Activated T-helper 1 cell treated with anti-CD3 and anti-CD28 coated beads, Interleukin-12 subunit alpha, Interleukin-12 subunit beta, Interleukin-2, Interleukin-4 antibody, amounts not matched to agents 30 ng/mL and 10 ng/mL and 1 ng/mL, durations not matched to agents 14 hours and 24 hours and 36 hours (primary cell): ENCODE results near the gene SIM1. TPM values are rescaled to one million over a fixed set of nuclear protein-coding genes. Genes with fewer than 3 reads are reported as not detected.

Experiments
- DNase-seq: peaks from one replicate; pipeline ENCODE4 v3.0.0; 2021; ENCODE audit warnings: low spot score
- H3K27ac Mint-ChIP-seq: one replicate; pipeline ENCODE4 v1.8.0; 2021; ENCODE audit warnings: mild to moderate bottlenecking, mixed read lengths
- H3K27me3 Mint-ChIP-seq: one replicate; pipeline ENCODE4 v1.8.0; 2022; ENCODE audit warnings: mild to moderate bottlenecking, moderate library complexity, mixed read lengths; ENCODE audit not compliant: insufficient read depth
- H3K36me3 Mint-ChIP-seq: one replicate; pipeline ENCODE4 v1.8.0; 2021; ENCODE audit warnings: low read depth, mixed read lengths
- H3K4me1 Mint-ChIP-seq: one replicate; pipeline ENCODE4 v1.8.0; 2021; ENCODE audit warnings: low read depth, mixed read lengths
- H3K4me3 Mint-ChIP-seq: one replicate; pipeline ENCODE4 v1.8.0; 2021; ENCODE audit warnings: mild to moderate bottlenecking, moderate library complexity, mixed read lengths
- H3K9me3 Mint-ChIP-seq: one replicate; pipeline ENCODE4 v1.8.0; 2021; ENCODE audit warnings: mixed read lengths
- intact Hi-C: fragments of 100-400 bp; cut with micrococcal nuclease; formaldehyde crosslinking; loops from one replicate; pipeline ENCODE4 v1.15.1; 2024
- total RNA-seq: library from RNA; stranded (reverse); gene quantifications from 2 replicates; pipeline ENCODE4 v1.2.3, GENCODE V29; 2022

SIM1 gene
- total RNA-seq, 1 donor from 2014 or later, result 0.13 TPM

DNA sequence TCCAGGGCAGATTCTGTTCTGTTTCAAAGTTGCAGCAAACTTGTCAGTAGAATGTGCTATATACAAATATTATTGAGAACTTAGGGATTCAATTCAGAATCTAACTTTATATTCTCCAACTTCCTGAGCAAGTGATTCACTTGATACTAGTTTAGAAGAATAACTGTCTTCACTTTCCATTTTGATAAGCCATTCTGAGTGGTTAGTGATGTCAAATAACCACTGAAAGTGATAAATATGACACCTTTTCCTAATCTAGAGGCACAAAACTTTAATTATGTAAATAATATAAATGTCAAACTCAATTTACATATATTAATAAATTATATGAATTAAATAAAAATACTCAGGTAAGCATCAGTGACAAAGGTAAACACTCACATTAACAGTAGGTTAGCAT is 20.5 kb upstream of the SIM1 start:
- Mint-ChIP-seq H3K36me3 (no peaks in the 10 kb centered on the region), H3K9me3 (no peaks in the 10 kb centered on the region), H3K4me1 (no peaks in the 10 kb centered on the region), H3K27ac (no peak overlapping the region), H3K4me3 (no peak overlapping the region), H3K27me3 (peaks cover 17% of the 10 kb centered on the region)
- intact Hi-C loops, result no loop called here
- no peak for DNase-seq

DNA sequence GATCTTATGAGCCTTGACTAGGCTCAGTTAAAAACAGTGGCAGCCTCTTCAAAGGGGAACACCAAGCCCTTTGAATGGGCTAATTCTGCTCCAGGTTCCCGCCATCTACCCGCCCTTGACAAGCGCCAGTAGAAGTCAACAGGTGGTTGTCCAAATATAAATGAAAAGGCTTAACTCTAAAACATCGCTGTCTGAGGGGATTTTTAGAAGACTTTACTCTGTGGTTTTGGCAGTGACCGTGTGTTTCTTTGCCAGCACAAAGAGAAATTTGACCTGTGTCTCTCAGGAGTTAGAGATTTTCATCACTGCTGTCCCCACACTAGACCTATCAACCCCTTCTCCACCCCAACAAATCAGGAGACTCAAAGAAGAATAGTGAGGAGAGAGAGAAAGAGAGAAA is 19.8 kb upstream of the SIM1 start:
- Mint-ChIP-seq H3K9me3 (no peaks in the 10 kb centered on the region), H3K4me1 (no peaks in the 10 kb centered on the region), H3K27me3 (peaks cover 14% of the 10 kb centered on the region), H3K27ac (no peak overlapping the region), H3K4me3 (no peak overlapping the region), H3K36me3 (no peaks in the 10 kb centered on the region)
- no peak for DNase-seq
- intact Hi-C loops, result no loop called here

DNA sequence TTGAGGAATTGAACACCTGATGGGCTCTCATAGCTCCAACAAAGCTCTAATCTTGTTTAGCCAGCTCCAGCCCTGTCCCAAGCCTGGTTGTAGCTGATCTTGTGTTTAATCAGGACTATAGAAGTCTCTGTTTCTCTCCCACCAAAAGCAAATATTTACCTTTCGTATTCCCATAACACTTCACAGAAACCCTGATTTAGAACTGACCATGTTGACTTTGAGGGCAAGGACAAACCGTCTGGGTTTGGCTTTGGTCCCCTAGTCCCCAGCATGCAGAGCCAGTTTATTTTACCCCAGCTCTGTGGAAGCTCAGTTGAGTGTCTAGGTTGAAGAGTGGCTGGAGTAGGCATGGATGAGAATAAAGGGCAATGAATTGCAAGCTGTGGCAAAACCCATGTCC is 18.0 kb upstream of the SIM1 start:
- intact Hi-C loops, result no loop called here
- Mint-ChIP-seq H3K4me1 (no peaks in the 10 kb centered on the region), H3K4me3 (no peak overlapping the region), H3K27me3 (peaks cover 10% of the 10 kb centered on the region), H3K27ac (no peak overlapping the region), H3K9me3 (no peaks in the 10 kb centered on the region), H3K36me3 (no peaks in the 10 kb centered on the region)
- no peak for DNase-seq

DNA sequence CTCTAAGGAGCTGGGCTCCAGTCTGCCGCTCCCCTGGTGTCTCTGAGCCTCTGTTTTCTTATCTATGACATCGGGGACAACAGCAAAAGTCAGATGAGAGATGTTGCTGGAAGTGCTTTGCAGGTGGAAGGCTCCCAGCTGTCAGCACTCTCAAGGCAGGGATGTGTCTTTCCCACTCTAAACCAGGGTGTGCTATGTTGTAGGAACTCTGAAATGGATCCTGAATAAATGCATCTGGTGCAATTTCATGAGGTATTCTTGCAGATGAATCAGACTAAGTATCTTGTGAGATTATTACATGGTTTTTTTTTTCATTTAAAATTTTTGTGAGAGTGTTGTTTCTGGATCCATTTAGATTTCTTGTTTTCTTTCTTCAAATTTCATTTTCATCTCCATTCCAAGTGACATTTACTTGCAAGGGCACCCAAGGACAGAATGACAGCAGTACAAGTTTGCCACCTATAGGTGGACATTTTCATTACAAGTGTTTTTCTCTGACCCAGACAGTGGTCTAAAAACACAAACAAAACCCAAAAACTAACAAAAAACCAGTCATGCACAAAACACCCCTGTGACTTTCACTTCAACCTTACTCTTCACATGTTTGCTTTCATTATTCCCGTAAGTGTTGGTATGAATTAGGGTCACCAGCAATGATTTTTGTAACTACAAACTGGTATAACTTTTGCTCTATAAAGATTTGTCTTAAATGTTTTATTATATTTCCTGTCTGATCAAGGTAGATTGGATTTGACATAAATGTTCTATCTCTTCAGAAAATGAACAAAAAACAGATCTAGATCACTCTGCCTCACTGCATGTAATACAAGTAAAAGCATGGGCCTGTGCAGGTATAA is 14.7 kb upstream of the SIM1 start:
- intact Hi-C loops, result loop anchor here (1.0 to 10.0 kb wide), 6 partner anchors 185 to 611 kb away; partner anchors contain the start of gene ASCC3
- Mint-ChIP-seq H3K27ac (no peak overlapping the region), H3K4me1 (no peaks in the 10 kb centered on the region), H3K4me3 (no peak overlapping the region), H3K36me3 (no peaks in the 10 kb centered on the region), H3K27me3 (peaks cover 14% of the 10 kb centered on the region), H3K9me3 (no peaks in the 10 kb centered on the region)
- DNase-seq, result no peak

DNA sequence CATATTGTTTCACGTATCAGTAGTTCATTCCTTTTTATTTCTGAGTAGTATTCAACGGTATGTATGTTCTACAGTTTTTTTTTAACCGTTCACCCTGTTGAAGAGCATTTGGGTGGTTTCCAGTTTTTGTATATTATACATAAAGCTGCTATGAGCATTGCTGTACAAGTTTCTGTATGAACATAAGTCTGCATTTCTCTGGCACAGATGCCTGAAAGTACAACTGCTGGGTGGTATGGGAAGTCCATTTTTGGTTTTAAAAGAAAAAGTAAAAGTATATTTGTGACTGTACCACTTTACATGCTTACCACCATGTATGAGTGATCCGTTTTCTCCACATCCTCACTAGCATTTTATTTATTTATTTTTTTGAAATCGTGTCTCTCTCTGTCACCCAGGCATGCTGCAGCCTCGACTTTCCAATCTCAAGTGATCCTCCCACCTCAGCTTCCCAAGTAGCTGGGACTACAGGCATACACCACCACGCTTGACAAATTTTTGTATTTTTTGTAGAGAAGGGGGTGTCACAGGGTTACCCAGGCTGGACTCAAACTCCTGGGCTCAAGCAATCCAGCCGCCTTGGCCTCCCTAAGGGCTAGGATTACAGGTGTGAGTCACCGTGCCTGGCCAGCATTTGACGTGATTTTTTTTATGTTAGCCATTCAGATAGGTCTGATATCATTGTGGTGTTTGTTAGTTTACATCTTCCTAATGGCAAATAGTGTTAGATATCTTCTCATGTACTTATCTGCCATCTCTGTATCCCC is 11.0 kb upstream of the SIM1 start:
- Mint-ChIP-seq H3K27me3 (peaks cover 21% of the 10 kb centered on the region), H3K4me3 (no peak overlapping the region), H3K4me1 (peaks cover 16% of the 10 kb centered on the region), H3K9me3 (no peaks in the 10 kb centered on the region), H3K36me3 (no peaks in the 10 kb centered on the region), H3K27ac (no peak overlapping the region)
- no peak for DNase-seq
- intact Hi-C loops, result loop anchor here (10.0 kb wide), 2 partner anchors 241 to 409 kb away; partner anchors contain the start of gene ASCC3

DNA sequence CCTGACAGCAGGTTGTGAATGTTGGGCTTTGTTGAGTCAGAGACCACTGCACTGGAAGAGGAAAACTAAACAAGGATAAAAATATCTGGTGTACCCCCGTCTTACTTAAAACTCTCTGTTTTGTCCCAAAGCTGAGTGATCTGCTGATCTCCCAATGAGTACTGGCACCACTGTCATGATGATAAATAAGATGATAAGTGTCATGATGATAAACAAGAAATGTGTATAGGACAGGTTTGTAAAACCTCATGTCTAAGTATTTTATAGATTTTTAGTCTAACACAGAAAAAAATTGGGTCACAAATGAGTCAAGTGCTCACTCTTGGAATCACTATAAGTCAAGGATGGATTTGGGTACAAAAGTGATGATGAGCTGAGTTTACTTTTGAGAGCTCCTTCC is 8.5 kb upstream of the SIM1 start:
- Mint-ChIP-seq H3K27me3 (peaks cover 38% of the 10 kb centered on the region), H3K9me3 (peaks cover 4% of the 10 kb centered on the region), H3K4me3 (no peak overlapping the region), H3K27ac (no peak overlapping the region), H3K4me1 (peaks cover 16% of the 10 kb centered on the region), H3K36me3 (no peaks in the 10 kb centered on the region)
- intact Hi-C loops, result loop anchor here (1.0 to 10.0 kb wide), 4 partner anchors 11 to 412 kb away; partner anchors contain the start of gene ASCC3
- no peak for DNase-seq

DNA sequence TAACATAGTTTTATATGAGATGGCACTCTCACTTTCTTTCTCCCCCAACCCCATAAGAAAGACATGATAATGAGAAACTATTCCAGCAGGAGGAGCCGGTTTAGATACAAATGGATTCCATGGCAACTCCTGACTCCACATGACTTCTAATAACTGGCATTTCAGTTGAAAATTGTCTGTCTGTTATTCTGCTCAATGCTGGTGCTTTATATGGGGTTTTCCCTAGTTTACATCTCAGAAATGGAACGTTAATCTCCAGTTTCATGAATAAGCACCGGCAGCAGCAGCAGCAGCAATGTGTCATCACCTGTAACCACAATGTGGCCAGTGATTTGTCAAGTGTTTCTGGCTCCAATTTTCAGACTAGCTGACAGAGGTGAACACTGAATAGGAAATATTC is 8.0 kb upstream of the SIM1 start:
- intact Hi-C loops, result loop anchor here (1.0 to 10.0 kb wide), 4 partner anchors 10 to 412 kb away; partner anchors contain the start of gene ASCC3
- Mint-ChIP-seq H3K27me3 (peaks cover 43% of the 10 kb centered on the region), H3K36me3 (no peaks in the 10 kb centered on the region), H3K4me3 (no peak overlapping the region), H3K4me1 (peaks cover 16% of the 10 kb centered on the region), H3K27ac (no peak overlapping the region), H3K9me3 (peaks cover 7% of the 10 kb centered on the region)
- peak; percentile 41 for DNase-seq

DNA sequence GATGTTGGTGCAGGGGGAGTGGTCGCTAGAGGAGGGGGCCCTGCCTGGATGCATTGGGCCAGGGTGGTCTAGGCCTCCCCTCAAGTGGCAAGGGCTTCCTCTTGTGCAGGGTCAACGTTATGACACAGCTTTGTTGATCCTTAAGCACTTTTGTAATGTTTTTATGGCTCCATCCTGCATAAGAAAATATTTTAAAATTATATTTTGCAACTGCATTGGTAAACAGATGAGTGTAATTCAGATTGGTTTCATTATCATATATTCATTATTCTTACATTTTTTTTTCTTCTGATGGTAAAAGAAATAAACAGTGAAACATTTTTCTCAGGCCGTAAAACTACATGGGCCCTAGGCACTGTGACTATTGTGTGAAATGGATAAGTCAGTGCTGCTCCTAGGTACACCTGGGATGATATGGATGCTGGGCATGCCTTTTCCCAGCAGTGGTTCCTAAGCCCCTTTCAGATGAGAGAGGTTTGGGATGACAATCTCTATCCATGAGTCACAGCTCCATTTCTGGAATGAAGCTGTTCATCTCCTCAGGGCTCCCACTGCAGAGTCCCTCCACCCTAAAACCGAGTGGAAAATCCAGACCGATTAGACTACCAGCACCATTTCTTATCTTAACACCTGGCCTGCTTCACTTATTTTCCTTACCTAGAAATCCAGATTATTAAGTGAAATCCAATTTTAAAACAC is 5.8 kb upstream of the SIM1 start:
- no peak for DNase-seq
- Mint-ChIP-seq H3K27ac (no peak overlapping the region), H3K27me3 (peaks cover 56% of the 10 kb centered on the region), H3K4me3 (no peak overlapping the region), H3K36me3 (no peaks in the 10 kb centered on the region), H3K4me1 (peaks cover 16% of the 10 kb centered on the region), H3K9me3 (peaks cover 19% of the 10 kb centered on the region)
- intact Hi-C loops, result loop anchor here (5.0 to 10.0 kb wide), 3 partner anchors 236 to 414 kb away; partner anchors contain the start of gene ASCC3

DNA sequence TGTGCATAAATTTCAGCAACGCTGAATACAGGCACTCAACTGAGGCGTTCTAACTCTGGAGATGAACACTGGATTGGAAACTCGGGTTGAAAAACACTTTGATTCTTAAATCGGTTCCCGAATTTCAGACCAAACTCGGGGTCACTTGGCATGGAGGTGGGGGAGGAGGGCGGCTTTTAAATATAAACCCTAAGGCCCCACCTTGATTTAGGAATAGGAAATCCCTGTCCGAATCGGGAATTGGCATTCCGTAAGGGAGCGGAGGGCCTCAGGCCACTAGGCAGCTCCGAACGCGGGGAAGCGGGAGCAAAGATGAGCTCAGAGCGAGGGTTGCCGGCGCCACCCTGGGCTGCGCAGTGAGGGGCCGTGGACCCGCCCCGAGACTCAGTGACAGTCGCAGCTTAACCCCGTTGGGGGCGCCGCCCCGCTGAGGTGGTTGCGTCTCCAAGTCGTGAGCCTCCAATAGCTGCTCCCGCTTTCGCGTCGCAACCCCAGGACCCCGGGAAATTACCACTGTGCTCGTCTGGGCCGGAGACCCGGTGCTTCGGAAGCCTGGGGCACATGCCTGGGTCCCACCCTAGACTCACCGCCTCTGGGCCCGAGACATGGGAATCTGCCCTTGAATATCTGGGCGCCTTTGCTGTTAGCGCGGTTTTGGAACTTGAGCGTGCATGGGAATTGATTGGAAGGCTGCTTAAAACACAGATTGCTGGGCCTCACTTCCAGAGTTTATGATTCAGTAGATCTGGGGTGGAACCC is 4.6 kb upstream of the SIM1 start:
- DNase-seq, result no peak
- Mint-ChIP-seq H3K27ac (no peak overlapping the region), H3K9me3 (peaks cover 19% of the 10 kb centered on the region), H3K4me1 (peaks cover 16% of the 10 kb centered on the region), H3K36me3 (no peaks in the 10 kb centered on the region), H3K27me3 (peaks cover 56% of the 10 kb centered on the region), H3K4me3 (no peak overlapping the region)
- intact Hi-C loops, result loop anchor here (1.0 to 5.0 kb wide), 2 partner anchors 15 to 933 kb away; no protein-coding TSS in a partner anchor

DNA sequence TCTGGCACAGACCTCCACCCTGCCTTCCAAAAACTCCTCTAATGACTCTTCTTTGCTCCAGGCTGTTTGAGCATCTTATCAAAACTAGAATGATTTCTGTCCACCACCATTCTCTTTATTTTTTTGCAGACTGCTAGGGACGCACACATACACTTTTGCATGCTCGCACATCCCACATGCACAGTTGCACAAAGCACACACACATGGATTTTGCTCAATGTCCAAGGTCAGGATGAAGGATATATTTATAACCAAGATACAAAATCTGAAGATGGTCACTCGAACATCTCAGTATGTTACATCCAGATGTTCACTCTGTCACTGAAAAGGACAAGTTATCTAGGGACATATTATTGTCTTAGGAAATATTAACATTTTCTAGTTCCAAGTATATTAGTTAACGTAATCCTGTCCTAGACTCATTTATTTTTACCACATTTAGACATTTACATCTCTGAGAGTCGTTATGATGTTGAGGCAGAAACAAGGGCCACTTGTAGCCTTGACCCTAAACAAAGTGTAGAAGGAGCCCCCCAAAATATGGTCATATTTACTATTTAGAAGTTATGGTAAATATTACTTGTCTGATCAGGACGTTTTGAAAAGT is 3.4 kb upstream of the SIM1 start:
- H3K36me3 Mint-ChIP-seq, result no peaks in the 10 kb centered on the region
- peaks cover 19% of the 10 kb centered on the region for H3K9me3 Mint-ChIP-seq
- intact Hi-C loops, result loop anchor here (1.0 to 5.0 kb wide), 2 partner anchors 9 to 934 kb away; no protein-coding TSS in a partner anchor
- peaks cover 8% of the 10 kb centered on the region for H3K4me1 Mint-ChIP-seq
- peaks cover 64% of the 10 kb centered on the region for H3K27me3 Mint-ChIP-seq
- no peak for DNase-seq
- H3K4me3 Mint-ChIP-seq, result no peak overlapping the region
- no peak overlapping the region for H3K27ac Mint-ChIP-seq

DNA sequence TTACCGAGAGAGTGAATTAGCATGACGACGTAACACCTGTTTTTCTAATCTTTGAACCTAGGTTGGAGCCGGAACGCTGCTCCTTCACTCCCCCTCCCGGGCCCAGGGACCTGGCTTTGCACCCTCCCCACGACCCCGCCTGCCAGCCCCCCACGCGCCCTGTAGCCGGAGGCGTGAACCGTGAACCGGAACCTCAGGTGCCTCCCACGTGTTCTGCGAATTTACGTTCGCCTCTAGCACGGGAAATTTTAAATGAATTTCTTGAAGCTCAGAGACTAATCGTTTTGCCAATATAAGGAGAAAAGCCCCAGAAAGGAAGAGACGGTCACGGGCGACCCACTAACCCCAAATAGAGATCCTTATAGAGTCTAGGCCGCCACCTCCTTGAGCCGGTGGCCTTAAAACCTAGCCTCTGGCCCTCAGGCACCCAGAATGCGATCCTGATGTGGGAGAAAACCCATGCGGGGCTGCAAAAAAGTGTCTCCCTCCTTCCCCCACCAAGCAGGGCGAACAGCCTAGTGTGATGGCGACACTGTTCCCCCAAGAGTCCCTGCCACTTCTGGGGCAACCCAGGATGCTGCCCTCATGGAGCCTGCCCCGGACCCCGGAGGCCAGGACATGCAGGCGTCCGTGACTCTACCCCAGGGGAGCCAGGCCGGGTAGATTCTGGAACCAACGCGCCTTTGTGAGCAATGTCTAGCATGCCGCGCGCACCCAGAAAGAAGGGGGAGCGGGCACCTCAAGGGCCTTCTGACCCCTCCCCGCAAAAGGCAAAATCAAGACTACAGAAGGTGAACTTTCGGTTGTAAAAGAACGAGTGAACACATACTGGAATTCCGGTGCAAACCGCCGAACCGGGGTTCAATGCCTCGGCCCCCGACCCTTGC is 2.7 kb upstream of the SIM1 start:
- peaks cover 19% of the 10 kb centered on the region for H3K9me3 Mint-ChIP-seq
- intact Hi-C loops, result loop anchor here (1.0 to 5.0 kb wide), 2 partner anchors 8 to 935 kb away; no protein-coding TSS in a partner anchor
- H3K27me3 Mint-ChIP-seq, result peaks cover 70% of the 10 kb centered on the region
- no peak for DNase-seq
- H3K4me1 Mint-ChIP-seq, result peaks cover under 1% of the 10 kb centered on the region
- H3K27ac Mint-ChIP-seq, result peak overlapping the region; percentile 44
- no peaks in the 10 kb centered on the region for H3K36me3 Mint-ChIP-seq
- H3K4me3 Mint-ChIP-seq, result peak overlapping the region; percentile 19
